Ovary (tissue), 9 donors: ENCODE results near the gene CRAMP1. TPM values are rescaled to one million over a fixed set of nuclear protein-coding genes. Genes with fewer than 3 reads are reported as not detected.
"Not testable (repeated sequence)": the region's sequence is repeated elsewhere in the genome, so short reads cannot be mapped to it uniquely, and the experiment has no call there.

Experiments
- DNase-seq, 5 donors: peaks; one replicate each; pipeline ENCODE4 v3.0.0-alpha.2; 2019 to 2020
- H3K27ac ChIP-seq, 2 donors: fragments of 200-600 bp; one replicate each; pipeline versions ENCODE4 v1.5.1 to v1.8.0; 2019 to 2022
- H3K27me3 ChIP-seq: fragments of 200-600 bp; one replicate; pipeline ENCODE4 v1.8.0; 2022
- H3K36me3 ChIP-seq: fragments of 200-600 bp; sonication (generic); one replicate; pipeline ENCODE4 v1.5.1; 2019
- H3K4me1 ChIP-seq: one replicate; pipeline ENCODE4 v1.8.1; 2013; ENCODE audit warnings: mild to moderate bottlenecking, moderate library complexity; ENCODE audit not compliant: insufficient read depth
- H3K4me3 ChIP-seq: fragments of 200-600 bp; sonication (generic); one replicate; pipeline ENCODE4 v1.5.1; 2017
- H3K9me3 ChIP-seq, 2 donors: fragments of 200-600 bp in 1 of 2; sonication (generic) in 1 of 2; one replicate each; pipeline versions ENCODE4 v1.5.1 to v1.8.1; 2013 to 2019; ENCODE audit warnings: mild to moderate bottlenecking in 1 of 2, moderate library complexity in 1 of 2
- CTCF ChIP-seq, 3 donors: fragments of 450-650 bp in 2 of 3; fragments of 200-600 bp in 1 of 3; IDR thresholded peaks; one replicate each; pipeline versions ENCODE4 v1.5.1 to v1.8.0; 2016 to 2022; ENCODE audit warnings: antibody characterized with exemption in 3 of 3, mild to moderate bottlenecking in 1 of 3
- EP300 ChIP-seq: sonication (generic); formaldehyde crosslinking; IDR thresholded peaks from one replicate; pipeline ENCODE4 v1.6.1; 2017; ENCODE audit warnings: antibody characterized with exemption
- POLR2A ChIP-seq: fragments of 450-650 bp; IDR thresholded peaks from one replicate; pipeline ENCODE4 v1.6.1; 2017; ENCODE audit warnings: antibody characterized with exemption, mild to moderate bottlenecking, moderate library complexity
- WGBS, 3 donors: extraction: QIAGEN DNeasy Blood & Tissue Kit in 1 of 3; methylation state at CpG; one replicate each; pipeline versions ENCODE4 v1.1.5 to v1.1.7; 2013 to 2017; 5-methylcytosine and 5-hydroxymethylcytosine counted together
- intact Hi-C, 4 donors: fragments of 100-400 bp; cut with DNase I; formaldehyde crosslinking; loops; one replicate each; pipeline versions ENCODE4 v1.11.0 to v1.15.1; 2022 to 2023
- polyA plus RNA-seq, 2 donors: library from polyadenylated mRNA; stranded (reverse); fragments of 200-250 nt in 1 of 2; fragments of 350-450 nt in 1 of 2; fragmentation: Illumina TruSeq in 1 of 2; extraction: RNeasy Lipid Tissue Mini Kit (QIAGEN cat#74804) in 1 of 2; gene quantifications; one replicate each; pipeline ENCODE4 v1.2.3, GENCODE V29; 2013 to 2014
- total RNA-seq, 7 donors: library from RNA; depleted of rRNA in 2 of 7; stranded (reverse); fragments of >200 nt in 2 of 7; fragmentation: NEBNext Ultra II Directional in 3 of 7; extraction: Animal tissue kit (Norgen Biotek cat#: 25700) in 3 of 7; gene quantifications; one replicate each; pipeline versions ENCODE4 v1.1.0 to v1.2.4, GENCODE V29; 2016 to 2023
- donor health status: DM: no; HTN: no; CAD: no; lungs with moderate emphysema.
- donor health status: DM: no; HTN: no; CAD: no.
- donor health status: Bipolar disorder and iron deficiency.
- donor health status: DM: yes; HTN: yes; CAD: no.
- donor health status: DM: no; HTN: no; CAD: no.
- donor health status: DM: yes; HTN: yes; CAD: no.

CRAMP1 gene
- total and polyA plus RNA-seq, 9 donors, result 6.9 to 21.0 (median 17.4) TPM

DNA sequence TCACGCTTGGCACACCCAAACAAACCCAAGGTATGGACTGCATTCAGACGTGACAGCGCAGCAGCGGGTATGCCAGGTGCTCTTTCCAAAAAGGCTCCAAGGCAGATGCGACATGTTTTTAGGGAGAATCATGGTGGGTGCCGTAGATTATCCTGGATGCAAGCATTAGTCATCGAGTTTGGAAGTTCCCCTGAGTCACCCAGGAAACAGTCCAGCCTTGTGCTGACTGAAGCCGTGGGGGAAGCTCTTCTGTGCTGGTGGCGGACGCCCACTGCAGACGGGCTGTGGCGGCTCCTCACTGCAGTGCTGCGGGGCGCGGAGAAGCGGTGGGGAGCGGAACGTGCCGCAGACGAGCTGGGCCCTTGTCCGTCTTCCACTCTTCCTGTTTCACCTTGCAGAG, 79.8 kb downstream of the CRAMP1 start:
- Histone ChIP-seq H3K4me3 (no peak overlapping the region), H3K27me3 (no peaks in the 10 kb centered on the region), H3K9me3 (no peaks in the 10 kb centered on the region), H3K27ac (no peak overlapping the region), H3K4me1 (no peaks in the 10 kb centered on the region), H3K36me3 (no peaks in the 10 kb centered on the region)
- DNase-seq, result no peak
- WGBS, 3 donors, result 89 to 92% (median 91%) methylated on average over 21 of the region's 21 CpGs
- intact Hi-C loops, result loop anchor here in 1 of 4 donors (10.0 kb wide), 1 partner anchor 217 kb away; the partner anchor contains the start of gene CLCN7
- TF ChIP-seq POLR2A (no peak), EP300 (no peak), CTCF (IDR thresholded peaks at IDR 0.05) (no peak)

- no peak overlapping the region for H3K4me3 ChIP-seq
- H3K27ac ChIP-seq, result no peak overlapping the region
- no peaks in the 10 kb centered on the region for H3K9me3 ChIP-seq
- no peak for DNase-seq
- no peaks in the 10 kb centered on the region for H3K36me3 ChIP-seq
- TF ChIP-seq CTCF (IDR thresholded peaks at IDR 0.05) (no peak), POLR2A (no peak), EP300 (no peak)
- intact Hi-C loops, result loop anchor here in 1 of 4 donors (10.0 kb wide), 1 partner anchor 222 kb away; the partner anchor contains the start of gene CLCN7
- H3K4me1 ChIP-seq, result peaks cover 11% of the 10 kb centered on the region
- WGBS, 3 donors, result 96 to 99% (median 97%) methylated on average over 5 of the region's 5 CpGs
- no peaks in the 10 kb centered on the region for H3K27me3 ChIP-seq
Measured at GRCh38 chr16:1696863-1697262, 84.7 kb downstream of the CRAMP1 start.

DNA sequence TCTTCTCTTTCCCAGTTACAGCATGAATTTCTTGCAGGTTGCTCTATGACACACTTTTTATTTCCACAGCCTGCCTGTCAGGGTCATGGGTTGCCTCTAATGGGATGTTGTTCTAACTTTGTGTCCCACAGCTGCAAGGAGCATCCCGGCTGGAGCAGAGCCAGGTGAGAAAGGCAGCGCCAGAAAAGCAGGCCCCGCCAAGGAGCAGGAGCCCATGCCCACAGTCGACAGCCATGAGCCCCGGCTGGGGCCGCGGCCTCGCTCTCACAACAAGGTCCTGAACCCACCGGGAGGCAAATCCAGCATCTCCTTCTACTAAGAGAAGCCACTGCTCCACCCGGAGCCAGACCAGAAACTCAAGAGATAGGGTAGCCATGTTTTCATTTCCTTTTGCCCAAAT, 86.5 kb downstream of the CRAMP1 start:
- whole genome bisulfite sequencing, 3 donors, result 15 to 62% (median 22%) methylated on average over 10 of the region's 10 CpGs
- Histone ChIP-seq H3K27ac (no peak overlapping the region), H3K4me1 (peaks cover 11% of the 10 kb centered on the region), H3K27me3 (no peaks in the 10 kb centered on the region), H3K9me3 (no peaks in the 10 kb centered on the region), H3K4me3 (no peak overlapping the region), H3K36me3 (no peaks in the 10 kb centered on the region)
- no peak for TF ChIP-seq EP300
- peak; percentile 68 to 89 (median 79) for DNase-seq
- intact Hi-C loops, result loop anchor here in 1 of 4 donors (10.0 kb wide), 1 partner anchor 224 kb away; the partner anchor contains the start of gene CLCN7

DNA sequence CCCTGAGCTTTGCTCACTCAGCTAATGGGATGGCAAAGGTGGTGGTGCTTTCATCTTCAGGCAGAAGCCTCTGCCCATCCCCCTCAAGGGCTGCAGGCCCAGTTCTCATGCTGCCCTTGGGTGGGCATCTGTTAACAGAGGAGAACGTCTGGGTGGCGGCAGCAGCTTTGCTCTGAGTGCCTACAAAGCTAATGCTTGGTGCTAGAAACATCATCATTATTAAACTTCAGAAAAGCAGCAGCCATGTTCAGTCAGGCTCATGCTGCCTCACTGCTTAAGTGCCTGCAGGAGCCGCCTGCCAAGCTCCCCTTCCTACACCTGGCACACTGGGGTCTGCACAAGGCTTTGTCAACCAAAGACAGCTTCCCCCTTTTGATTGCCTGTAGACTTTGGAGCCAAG, 88.1 kb downstream of the CRAMP1 start:
- 82 to 93% (median 89%) methylated on average over 3 of the region's 3 CpGs for WGBS, 3 donors
- Histone ChIP-seq H3K4me3 (no peak overlapping the region), H3K9me3 (no peaks in the 10 kb centered on the region), H3K36me3 (no peaks in the 10 kb centered on the region), H3K4me1 (peaks cover 15% of the 10 kb centered on the region), H3K27ac (no peak overlapping the region), H3K27me3 (no peaks in the 10 kb centered on the region)
- no peak for TF ChIP-seq EP300
- TF ChIP-seq CTCF (IDR thresholded peaks at IDR 0.05), result no peak
- TF ChIP-seq POLR2A, result no peak
- intact Hi-C loops, result loop anchor here in 1 of 4 donors (10.0 kb wide), 1 partner anchor 85 kb away; the partner anchor contains the start of genes CRAMP1 and IFT140
- DNase-seq, result no peak

GRCh38 chr16:1701216-1701878, 89.2 kb downstream of the CRAMP1 start:
- Histone ChIP-seq H3K4me3 (no peak overlapping the region), H3K36me3 (no peaks in the 10 kb centered on the region), H3K27ac (no peak overlapping the region), H3K9me3 (no peaks in the 10 kb centered on the region), H3K27me3 (no peaks in the 10 kb centered on the region), H3K4me1 (peaks cover 15% of the 10 kb centered on the region)
- intact Hi-C loops, result loop anchor here in 1 of 4 donors (10.0 kb wide), 1 partner anchor 87 kb away; the partner anchor contains the start of genes CRAMP1 and IFT140
- no peak for TF ChIP-seq CTCF (IDR thresholded peaks at IDR 0.05)
- no peak for TF ChIP-seq EP300
- no peak for TF ChIP-seq POLR2A
- 20 to 54% (median 34%) methylated on average over 6 of the region's 6 CpGs for WGBS, 3 donors
- DNase-seq, result no peak

GRCh38 chr16:1705324-1705687, 93.1 kb downstream of the CRAMP1 start:
- H3K36me3 ChIP-seq, H3K27me3 ChIP-seq, H3K9me3 ChIP-seq: not testable (repeated sequence)
- peak overlapping the region; percentile 91 for H3K4me3 ChIP-seq
- H3K4me1 ChIP-seq, result peaks cover 14% of the 10 kb centered on the region
- DNase-seq, result peak in 1 of 5 donors; percentile 25
- peak overlapping the region in 1 of 2 donors; percentile 85 for H3K27ac ChIP-seq
- intact Hi-C loops, result loop anchor here in 2 of 4 donors (5.0 to 10.0 kb wide), 2 partner anchors 91 to 93 kb away; partner anchors contain the start of genes CRAMP1 (in 2 of the 2) and IFT140 (in 2 of the 2)
- WGBS, 3 donors, result 0 to 1% (median 0%) methylated on average over 16 of the region's 16 CpGs
